SK-N-SH treated with all-trans-retinoic acid at 6 μM for 48 hours (cell line): ENCODE results near the gene SLC1A4.

Experiments
- ARNTL ChIP-seq: fragments of 450-650 bp; formaldehyde crosslinking; IDR thresholded peaks from 2 replicates; pipeline ENCODE4 v1.5.0; 2020; ENCODE audit warnings: low read depth, mild to moderate bottlenecking, moderate library complexity, borderline replicate concordance
- SNAI2 ChIP-seq: fragments of 250-450 bp; sonication (Bioruptor Pico); IDR thresholded peaks from 2 replicates; pipeline ENCODE4 v1.5.0; 2020; ENCODE audit warnings: mild to moderate bottlenecking, moderate library complexity
- TOX ChIP-seq: fragments of 250-450 bp; sonication (Bioruptor Pico); IDR thresholded peaks from 2 replicates; pipeline ENCODE4 v1.8.0; 2021; ENCODE audit warnings: mild to moderate bottlenecking, moderate library complexity, borderline replicate concordance
- ZFP3 ChIP-seq: fragments of 250-450 bp; sonication (Bioruptor Pico); IDR thresholded peaks from 2 replicates; pipeline ENCODE4 v1.5.0; 2020; ENCODE audit warnings: mild to moderate bottlenecking, moderate library complexity
- ZFP30 ChIP-seq: fragments of 450-650 bp; formaldehyde crosslinking; IDR thresholded peaks from 2 replicates; pipeline ENCODE4 v1.5.0; 2022; ENCODE audit warnings: mild to moderate bottlenecking, moderate library complexity
- ZNF70 ChIP-seq: fragments of 450-650 bp; formaldehyde crosslinking; IDR thresholded peaks from 2 replicates; pipeline ENCODE4 v1.5.0; 2020; ENCODE audit warnings: mild to moderate bottlenecking, moderate library complexity

- TF ChIP-seq ZFP30 (CRISPR knock-in tag) (no peak), ZFP3 (CRISPR knock-in tag) (no peak), SNAI2 (CRISPR knock-in tag) (no peak), ZNF70 (CRISPR knock-in tag) (no peak), ARNTL (CRISPR knock-in tag) (no peak), TOX (CRISPR knock-in tag) (no peak)
These were observed 57.6 kb downstream of the SLC1A4 start for GRCh38 chr2:65046633-65047407.
